ENCODE data around the gene TFRC. TPM values are rescaled to one million over a fixed set of nuclear protein-coding genes. Genes with fewer than 3 reads are reported as not detected.
"Not testable (repeated sequence)": the region's sequence is repeated elsewhere in the genome, so short reads cannot be mapped to it uniquely, and the experiment has no call there.

The TFRC gene
- total RNA-seq, 1 donor from 2014 or later = 123 TPM

DNA sequence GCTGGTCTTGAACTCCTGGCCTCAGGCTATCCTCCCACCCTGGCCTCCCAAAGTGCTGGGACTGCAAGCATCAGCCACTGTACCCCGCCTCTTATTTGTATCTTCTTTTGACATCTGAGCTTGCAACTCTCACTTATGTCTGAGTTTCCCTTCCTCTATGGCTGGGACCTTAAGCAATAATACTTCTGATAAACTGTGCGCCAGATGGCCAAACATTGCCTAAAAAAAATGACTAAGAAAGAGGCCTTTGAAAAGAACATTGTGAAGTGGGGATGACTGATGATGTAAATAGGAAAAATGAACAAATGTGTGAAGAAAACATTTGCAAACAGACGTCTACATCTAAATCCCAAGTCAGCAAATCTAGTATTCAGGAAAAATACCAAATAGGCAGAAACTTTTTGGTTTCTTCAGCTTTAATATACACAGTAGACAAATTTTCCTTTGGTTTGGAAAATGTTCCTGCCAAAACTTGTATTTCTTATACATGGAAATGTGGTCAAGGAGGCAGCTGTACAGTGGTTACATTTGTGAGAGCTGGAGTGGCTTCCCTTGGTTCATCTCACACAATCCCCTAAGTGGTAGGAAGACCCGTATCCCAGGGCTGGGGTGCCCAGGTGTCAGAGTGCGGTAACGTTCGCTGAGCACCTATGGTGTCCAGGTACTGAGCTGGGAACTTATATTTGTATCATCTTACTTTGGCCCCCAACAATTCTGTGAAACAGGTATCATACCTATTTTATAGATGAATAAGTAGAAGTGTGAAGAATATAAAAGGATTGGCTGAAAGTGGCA, 11.6 kb upstream of the TFRC start:
- Mint-ChIP-seq H3K27me3 (ENCODE audit: low read depth) (peaks cover 1% of the 10 kb centered on the region), H3K4me1 (peaks cover 3% of the 10 kb centered on the region), H3K36me3 (no peaks in the 10 kb centered on the region), H3K4me3 (no peak overlapping the region), H3K27ac (no peak overlapping the region), H3K9me3 (no peaks in the 10 kb centered on the region)
- no peak for DNase-seq (ENCODE audit: low spot score in 2 of 2, unreplicated experiment in 2 of 2)
- TF ChIP-seq, protein P1, sequence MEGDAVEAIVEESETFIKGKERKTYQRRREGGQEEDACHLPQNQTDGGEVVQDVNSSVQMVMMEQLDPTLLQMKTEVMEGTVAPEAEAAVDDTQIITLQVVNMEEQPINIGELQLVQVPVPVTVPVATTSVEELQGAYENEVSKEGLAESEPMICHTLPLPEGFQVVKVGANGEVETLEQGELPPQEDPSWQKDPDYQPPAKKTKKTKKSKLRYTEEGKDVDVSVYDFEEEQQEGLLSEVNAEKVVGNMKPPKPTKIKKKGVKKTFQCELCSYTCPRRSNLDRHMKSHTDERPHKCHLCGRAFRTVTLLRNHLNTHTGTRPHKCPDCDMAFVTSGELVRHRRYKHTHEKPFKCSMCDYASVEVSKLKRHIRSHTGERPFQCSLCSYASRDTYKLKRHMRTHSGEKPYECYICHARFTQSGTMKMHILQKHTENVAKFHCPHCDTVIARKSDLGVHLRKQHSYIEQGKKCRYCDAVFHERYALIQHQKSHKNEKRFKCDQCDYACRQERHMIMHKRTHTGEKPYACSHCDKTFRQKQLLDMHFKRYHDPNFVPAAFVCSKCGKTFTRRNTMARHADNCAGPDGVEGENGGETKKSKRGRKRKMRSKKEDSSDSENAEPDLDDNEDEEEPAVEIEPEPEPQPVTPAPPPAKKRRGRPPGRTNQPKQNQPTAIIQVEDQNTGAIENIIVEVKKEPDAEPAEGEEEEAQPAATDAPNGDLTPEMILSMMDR (IDR thresholded peaks at IDR 0.05; ENCODE audit: unreplicated experiment) = no peak

- Mint-ChIP-seq H3K4me3 (no peak overlapping the region), H3K36me3 (no peaks in the 10 kb centered on the region), H3K9me3 (no peaks in the 10 kb centered on the region), H3K27ac (no peak overlapping the region), H3K27me3 (ENCODE audit: low read depth) (no peaks in the 10 kb centered on the region), H3K4me1 (no peaks in the 10 kb centered on the region)
- TF ChIP-seq, protein P1 (IDR thresholded peaks at IDR 0.05; ENCODE audit: unreplicated experiment) = no peak
- no peak for DNase-seq (ENCODE audit: low spot score in 2 of 2, unreplicated experiment in 2 of 2)
Measured at GRCh38 chr3:196087906-196088305, 6.0 kb upstream of the TFRC start.

DNA sequence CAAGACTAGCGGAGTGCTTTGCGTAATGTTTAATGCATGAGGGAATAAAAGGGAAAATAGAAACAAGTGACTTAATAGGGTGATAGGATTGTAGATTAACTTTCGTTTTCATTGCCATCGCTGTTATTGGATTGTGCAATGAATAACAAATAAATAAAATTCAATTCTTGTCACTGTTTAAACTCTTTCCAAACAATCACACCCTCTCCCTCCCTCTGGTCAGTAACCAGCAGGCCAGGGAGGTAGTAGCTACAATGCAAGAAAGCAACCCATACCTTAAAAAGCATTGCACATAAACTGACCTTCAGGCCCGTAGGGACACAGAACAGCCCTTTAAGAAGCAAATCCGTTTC, 705 bp upstream of the TFRC start:
- H3K27ac Mint-ChIP-seq = peak overlapping the region; percentile 81
- TF ChIP-seq, protein P1 (IDR thresholded peaks at IDR 0.05; ENCODE audit: unreplicated experiment) = no peak
- H3K36me3 Mint-ChIP-seq = no peaks in the 10 kb centered on the region
- no peak for DNase-seq (ENCODE audit: low spot score in 2 of 2, unreplicated experiment in 2 of 2)
- no peaks in the 10 kb centered on the region for H3K9me3 Mint-ChIP-seq
- H3K4me1 Mint-ChIP-seq = peaks cover 22% of the 10 kb centered on the region
- peak overlapping the region; percentile 87 for H3K4me3 Mint-ChIP-seq
- no peaks in the 10 kb centered on the region for H3K27me3 Mint-ChIP-seq (ENCODE audit: low read depth)

- peak; percentile 32 to 71 for DNase-seq (ENCODE audit: low spot score in 2 of 2, unreplicated experiment in 2 of 2)
- Mint-ChIP-seq H3K27me3 (ENCODE audit: low read depth) (no peaks in the 10 kb centered on the region), H3K9me3 (no peaks in the 10 kb centered on the region), H3K4me3 (peak overlapping the region; percentile 87), H3K4me1 (peaks cover 22% of the 10 kb centered on the region), H3K36me3 (peaks cover 3% of the 10 kb centered on the region), H3K27ac (peak overlapping the region; percentile 94)
- TF ChIP-seq, protein P1 (IDR thresholded peaks at IDR 0.05; ENCODE audit: unreplicated experiment) = no peak
Measured at GRCh38 chr3:196081002-196081833, 672 bp downstream of the TFRC start.

GRCh38 chr3:196080101-196080846, 1.6 kb downstream of the TFRC start:
- not testable (repeated sequence) for H3K9me3 Mint-ChIP-seq; DNase-seq (ENCODE audit: low spot score in 2 of 2, unreplicated experiment in 2 of 2); H3K27me3 Mint-ChIP-seq (ENCODE audit: low read depth); H3K36me3 Mint-ChIP-seq
- H3K27ac Mint-ChIP-seq = peak overlapping the region; percentile 94
- peak overlapping the region; percentile 87 for H3K4me3 Mint-ChIP-seq
- peaks cover 22% of the 10 kb centered on the region for H3K4me1 Mint-ChIP-seq
